NCI-H2227 (cell line): ENCODE measurements around the gene MS4A7.
"Not testable (repeated sequence)": the region's sequence is repeated elsewhere in the genome, so short reads cannot be mapped to it uniquely, and the experiment has no call there.

Experiments used
- DNase-seq: peaks from one replicate; lab custom pipeline; 2025; ENCODE audit not compliant: unreplicated experiment; lab: John Stamatoyannopoulos, UW

Gene MS4A7

GRCh38 chr11:60378354-60378753 lies at the start of gene MS4A7:
MS4A7 (plus strand) TSS chr11:60378532; CDS start chr11:60383142, 4,610 bp downstream.
- no peak for DNase-seq

GRCh38 chr11:60332846-60333245 lies 45.5 kb upstream of the MS4A7 start:
- DNase-seq, result no peak

- no peak for DNase-seq
Observed at GRCh38 chr11:60334005-60334620, 44.2 kb upstream of the MS4A7 start.

- DNase-seq, result no peak
Observed at GRCh38 chr11:60336767-60337391, 41.5 kb upstream of the MS4A7 start.

GRCh38 chr11:60338053-60338452 lies 40.3 kb upstream of the MS4A7 start:
- DNase-seq, result no peak

GRCh38 chr11:60339356-60339755 lies 39.0 kb upstream of the MS4A7 start:
- no peak for DNase-seq

GRCh38 chr11:60343094-60343704 lies 35.1 kb upstream of the MS4A7 start:
- no peak for DNase-seq

GRCh38 chr11:60344146-60344545 lies 34.2 kb upstream of the MS4A7 start:
- no peak for DNase-seq

GRCh38 chr11:60345489-60345888 lies 32.8 kb upstream of the MS4A7 start:
- no peak for DNase-seq

- no peak for DNase-seq
Observed at GRCh38 chr11:60347084-60347797, 31.1 kb upstream of the MS4A7 start.

GRCh38 chr11:60348116-60348515 lies 30.2 kb upstream of the MS4A7 start:
- DNase-seq, result no peak

- DNase-seq, result no peak
Observed at GRCh38 chr11:60349990-60350389, 28.3 kb upstream of the MS4A7 start.

- DNase-seq, result no peak
Observed at GRCh38 chr11:60357771-60358170, 20.6 kb upstream of the MS4A7 start.

- no peak for DNase-seq
Observed at GRCh38 chr11:60360621-60361020, 17.7 kb upstream of the MS4A7 start.

GRCh38 chr11:60362241-60362640 lies 16.1 kb upstream of the MS4A7 start:
- DNase-seq, result no peak

- DNase-seq, result peak; percentile 56
Observed at GRCh38 chr11:60363542-60364470, 14.5 kb upstream of the MS4A7 start.

GRCh38 chr11:60366262-60366904 lies 11.9 kb upstream of the MS4A7 start:
- not testable (repeated sequence) for DNase-seq

- DNase-seq, result no peak
Observed at GRCh38 chr11:60367009-60367408, 11.3 kb upstream of the MS4A7 start.

GRCh38 chr11:60367896-60368295 lies 10.4 kb upstream of the MS4A7 start:
- DNase-seq, result no peak

- no peak for DNase-seq
Observed at GRCh38 chr11:60370252-60370810, 8.0 kb upstream of the MS4A7 start.
